ENCODE measurements around the gene DDX5. TPM values are rescaled to one million over a fixed set of nuclear protein-coding genes. Genes with fewer than 3 reads are reported as not detected.

DDX5 gene
- total RNA-seq, 1 experiment from 2014 or later = 869 TPM

DNA sequence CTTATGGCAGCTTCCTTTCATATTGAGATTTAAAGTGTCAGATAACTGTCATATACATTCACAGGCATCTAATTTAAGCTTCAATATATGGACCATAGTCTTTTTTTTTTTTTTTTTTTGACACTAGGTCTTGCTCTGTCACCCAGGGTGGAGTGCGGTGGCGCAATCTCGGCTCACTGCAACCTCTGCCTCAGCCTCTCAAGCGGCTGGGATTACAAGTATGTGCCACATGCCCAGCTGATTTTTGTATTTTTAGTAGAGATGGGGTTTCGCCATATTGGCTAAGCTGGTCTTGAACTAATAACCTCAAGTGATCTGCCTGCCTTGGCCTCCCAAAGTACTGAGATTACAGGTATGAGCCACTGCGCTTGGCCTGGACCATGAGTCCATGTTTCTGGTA lies 14.3 kb upstream of the DDX5 start:
- no peaks in the 10 kb centered on the region for H3K4me1 Mint-ChIP-seq

More for the DNA sequence above, 14.3 kb upstream of the DDX5 start:
- no peak for DNase-seq
- Histone ChIP-seq H3K27ac (ENCODE audit: insufficient read length, low read depth, low read length) (no peak overlapping the region), H3T11ph (ENCODE audit: low read length) (no peak overlapping the region), H3K14ac (ENCODE audit: insufficient read depth, low read length) (no peak overlapping the region), H3K9me3 (ENCODE audit: control insufficient read depth, low read depth, low read length) (no peaks in the 10 kb centered on the region), H4K5ac (ENCODE audit: insufficient read length, low read depth, low read length) (no peak overlapping the region), H3K27me3 (ENCODE audit: insufficient read depth, low read length) (no peaks in the 10 kb centered on the region), H2BK12ac (ENCODE audit: insufficient read length, low read depth, low read length) (no peak overlapping the region), H3K23ac (ENCODE audit: insufficient read length, low read depth, low read length) (no peak overlapping the region), H2BK120ac (ENCODE audit: low read depth, low read length, poor library complexity, severe bottlenecking) (no peak overlapping the region), H2BK15ac (ENCODE audit: low read depth, low read length) (no peak overlapping the region), H3K9ac (ENCODE audit: extremely low read depth, insufficient read length, low read length) (no peak overlapping the region), H2AK5ac (ENCODE audit: insufficient read length, low read length) (no peak overlapping the region), H3K4me1 (ENCODE audit: insufficient read depth, low read length) (no peaks in the 10 kb centered on the region), H3K56ac (ENCODE audit: insufficient read length, low read depth, low read length) (no peak overlapping the region), H4K91ac (ENCODE audit: insufficient read length, low read depth, low read length) (no peak overlapping the region), H2AFZ (ENCODE audit: low read length) (no peak overlapping the region), H3K4me2 (ENCODE audit: insufficient read depth, insufficient read length, low read length) (no peak overlapping the region), H4K8ac (replicated peaks; ENCODE audit: insufficient read length, low read depth, low read length) (no peak overlapping the region), H3K18ac (ENCODE audit: insufficient read length, low read depth, low read length) (no peak overlapping the region), H2BK5ac (ENCODE audit: insufficient read length, low read length) (no peak overlapping the region), H3K23me2 (ENCODE audit: insufficient read length, low read depth, low read length, poor library complexity, severe bottlenecking) (no peaks in the 10 kb centered on the region), H3K79me2 (ENCODE audit: insufficient read depth, low read length) (no peaks in the 10 kb centered on the region), H4K20me1 (ENCODE audit: control insufficient read depth, insufficient read depth, insufficient read length) (no peaks in the 10 kb centered on the region), H2BK20ac (ENCODE audit: low read depth, low read length, poor library complexity, severe bottlenecking) (no peak overlapping the region), H3K4ac (ENCODE audit: low read depth, low read length) (no peak overlapping the region), H3K79me1 (ENCODE audit: insufficient read depth, low read depth, low read length, poor library complexity, severe bottlenecking) (peaks cover 7% of the 10 kb centered on the region)
- Mint-ChIP-seq H3K4me3 (no peak overlapping the region), H3K9me3 (no peaks in the 10 kb centered on the region), H3K27ac (no peak overlapping the region), H3K27me3 (ENCODE audit: low read depth) (no peaks in the 10 kb centered on the region), H3K36me3 (ENCODE audit: insufficient read depth in 1 of 3, low read depth in 3 of 3) (peaks cover 33 to 85% (median 69%) of the 10 kb centered on the region in 3 experiments; a peak in 6 of 7 replicates)
- WGBS (ENCODE audit: extremely low coverage, insufficient read length, low lambda C conversion rate) = no CpG with 5 or more reads among the region's 6 CpGs
- TF ChIP-seq, protein P1, sequence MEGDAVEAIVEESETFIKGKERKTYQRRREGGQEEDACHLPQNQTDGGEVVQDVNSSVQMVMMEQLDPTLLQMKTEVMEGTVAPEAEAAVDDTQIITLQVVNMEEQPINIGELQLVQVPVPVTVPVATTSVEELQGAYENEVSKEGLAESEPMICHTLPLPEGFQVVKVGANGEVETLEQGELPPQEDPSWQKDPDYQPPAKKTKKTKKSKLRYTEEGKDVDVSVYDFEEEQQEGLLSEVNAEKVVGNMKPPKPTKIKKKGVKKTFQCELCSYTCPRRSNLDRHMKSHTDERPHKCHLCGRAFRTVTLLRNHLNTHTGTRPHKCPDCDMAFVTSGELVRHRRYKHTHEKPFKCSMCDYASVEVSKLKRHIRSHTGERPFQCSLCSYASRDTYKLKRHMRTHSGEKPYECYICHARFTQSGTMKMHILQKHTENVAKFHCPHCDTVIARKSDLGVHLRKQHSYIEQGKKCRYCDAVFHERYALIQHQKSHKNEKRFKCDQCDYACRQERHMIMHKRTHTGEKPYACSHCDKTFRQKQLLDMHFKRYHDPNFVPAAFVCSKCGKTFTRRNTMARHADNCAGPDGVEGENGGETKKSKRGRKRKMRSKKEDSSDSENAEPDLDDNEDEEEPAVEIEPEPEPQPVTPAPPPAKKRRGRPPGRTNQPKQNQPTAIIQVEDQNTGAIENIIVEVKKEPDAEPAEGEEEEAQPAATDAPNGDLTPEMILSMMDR (conservative IDR thresholded peaks at IDR 0.05) = no peak
